SW480 (cell line): ENCODE measurements around the gene DOK3.

Experiments
- DNase-seq: peaks from one replicate; pipeline ENCODE4 v3.0.0-alpha.2; 2016; ENCODE audit warnings: low spot score

DOK3 gene

DNA sequence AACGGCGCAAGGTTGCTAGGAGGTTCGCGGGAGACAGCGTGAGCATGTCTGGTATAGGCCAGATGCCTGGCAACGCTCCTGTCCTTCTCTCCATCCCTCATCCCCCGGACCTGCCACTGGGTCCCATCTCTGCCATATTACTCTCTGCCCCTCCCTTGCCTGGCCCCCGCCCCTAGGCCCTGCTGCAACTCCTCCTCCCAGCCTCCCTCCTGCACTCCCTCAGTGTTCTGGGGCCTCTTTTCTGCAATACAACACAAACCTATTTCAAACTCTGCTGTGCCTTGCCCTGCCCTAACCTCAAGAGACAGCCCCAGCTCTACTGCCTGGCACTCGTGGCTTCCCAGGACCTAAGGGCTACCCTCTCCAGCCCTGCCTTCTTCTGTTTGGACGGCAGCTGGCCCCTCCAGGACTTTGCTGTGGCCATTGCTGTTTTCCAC is 27.2 kb downstream of the DOK3 start:
- no peak for DNase-seq

DNA sequence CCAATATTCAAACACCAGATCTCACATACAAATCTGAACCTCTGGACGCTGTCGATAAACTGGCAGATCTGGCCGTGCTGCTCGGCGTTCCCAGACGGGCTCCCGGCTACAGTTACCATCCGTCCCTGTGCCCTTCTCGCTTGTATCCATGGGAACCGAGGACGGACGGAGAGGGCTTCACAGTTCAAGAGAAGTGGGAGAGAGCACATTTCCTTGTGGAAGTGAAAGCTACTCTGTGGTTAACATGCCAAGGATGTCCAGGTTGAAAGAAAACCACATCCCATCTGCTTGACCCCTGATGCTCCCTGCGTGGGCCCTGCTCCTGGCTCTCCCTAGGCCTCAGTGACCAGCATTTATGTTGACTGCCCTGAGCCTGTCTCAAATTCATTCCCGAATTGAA is 29.9 kb downstream of the DOK3 start:
- peak; percentile 80 for DNase-seq

DNA sequence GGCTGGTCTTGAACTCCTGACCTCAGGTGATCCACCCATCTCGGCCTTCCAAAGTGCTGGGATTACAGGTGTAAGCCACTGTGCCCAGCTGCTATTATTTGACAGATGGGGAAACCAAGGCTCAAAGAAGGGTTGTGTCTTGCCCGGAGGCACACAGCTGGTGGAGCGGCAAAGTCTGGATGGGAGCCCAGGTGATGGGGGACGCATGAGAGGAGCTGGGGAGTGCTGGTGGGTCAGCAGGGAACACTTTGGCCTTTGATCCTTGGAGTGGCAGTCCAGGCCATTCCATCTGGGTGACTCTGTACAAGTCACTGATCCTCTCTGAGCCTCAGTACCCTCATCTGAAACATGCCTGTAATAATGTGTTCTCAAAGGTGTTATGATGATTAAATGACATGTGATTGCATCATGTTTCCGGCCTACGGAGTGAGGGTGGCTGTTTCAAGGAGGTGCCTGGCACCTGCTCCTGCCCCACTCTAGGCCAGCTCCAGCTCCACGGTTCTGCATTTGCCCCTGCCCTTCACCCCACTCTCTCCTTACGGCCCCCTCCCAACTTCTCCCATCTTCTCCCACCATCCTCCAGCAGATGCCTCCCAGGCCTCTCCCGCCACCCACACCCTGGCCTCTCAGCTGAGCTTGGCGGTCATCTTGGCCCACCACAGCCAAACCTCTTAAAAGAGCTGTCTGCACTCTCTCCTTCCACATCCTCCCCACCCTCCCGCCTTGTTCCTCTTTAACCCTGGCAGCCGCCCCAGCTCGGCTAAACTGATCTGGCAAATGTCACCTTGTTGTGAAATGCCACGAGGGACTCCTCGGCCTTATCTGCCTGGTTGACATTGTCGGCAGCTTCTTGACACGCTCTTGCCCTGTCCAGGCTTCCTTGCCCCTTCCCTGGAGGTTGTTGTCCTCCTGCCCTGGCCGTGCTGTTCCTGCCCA is 30.6 kb downstream of the DOK3 start:
- DNase-seq: peak; percentile 91

DNA sequence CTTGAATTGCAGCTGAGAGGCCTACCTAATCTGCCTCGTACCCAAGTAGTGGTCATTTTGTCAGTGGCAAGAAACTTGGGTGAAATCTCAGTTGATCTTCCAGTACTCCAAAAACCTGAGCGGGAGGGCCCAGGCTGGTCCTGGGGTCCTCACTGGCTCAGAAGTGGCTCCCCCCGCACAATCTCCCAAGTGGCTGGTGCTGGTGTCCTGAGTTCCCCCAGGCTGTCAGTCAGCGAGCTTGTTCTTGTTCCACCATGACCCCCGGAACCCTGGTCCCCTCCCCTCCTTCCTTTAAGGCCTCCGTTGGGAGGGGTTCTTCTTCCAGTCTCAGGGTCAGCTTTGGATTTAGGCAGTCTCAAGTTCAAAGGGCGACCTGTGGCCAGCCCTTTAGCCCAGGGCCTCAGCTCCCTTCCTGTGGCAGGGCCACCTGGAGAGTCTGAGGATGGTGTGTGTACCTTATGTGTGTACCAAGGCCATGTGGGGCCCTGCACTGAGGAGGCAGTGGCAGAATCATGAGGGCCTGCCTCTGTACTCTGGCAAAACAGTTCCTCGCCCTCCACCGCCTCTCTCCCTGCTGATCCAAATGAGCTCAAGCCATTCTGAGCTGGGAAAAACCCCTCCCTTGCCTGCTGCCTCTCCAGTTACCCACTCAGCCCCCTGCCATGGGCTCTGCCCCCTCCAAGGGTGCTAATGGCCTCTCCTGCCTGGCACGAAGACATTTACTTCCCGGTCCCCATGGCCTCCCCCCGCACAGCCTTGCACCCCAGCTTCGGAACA is 31.7 kb downstream of the DOK3 start:
- no peak for DNase-seq

DNA sequence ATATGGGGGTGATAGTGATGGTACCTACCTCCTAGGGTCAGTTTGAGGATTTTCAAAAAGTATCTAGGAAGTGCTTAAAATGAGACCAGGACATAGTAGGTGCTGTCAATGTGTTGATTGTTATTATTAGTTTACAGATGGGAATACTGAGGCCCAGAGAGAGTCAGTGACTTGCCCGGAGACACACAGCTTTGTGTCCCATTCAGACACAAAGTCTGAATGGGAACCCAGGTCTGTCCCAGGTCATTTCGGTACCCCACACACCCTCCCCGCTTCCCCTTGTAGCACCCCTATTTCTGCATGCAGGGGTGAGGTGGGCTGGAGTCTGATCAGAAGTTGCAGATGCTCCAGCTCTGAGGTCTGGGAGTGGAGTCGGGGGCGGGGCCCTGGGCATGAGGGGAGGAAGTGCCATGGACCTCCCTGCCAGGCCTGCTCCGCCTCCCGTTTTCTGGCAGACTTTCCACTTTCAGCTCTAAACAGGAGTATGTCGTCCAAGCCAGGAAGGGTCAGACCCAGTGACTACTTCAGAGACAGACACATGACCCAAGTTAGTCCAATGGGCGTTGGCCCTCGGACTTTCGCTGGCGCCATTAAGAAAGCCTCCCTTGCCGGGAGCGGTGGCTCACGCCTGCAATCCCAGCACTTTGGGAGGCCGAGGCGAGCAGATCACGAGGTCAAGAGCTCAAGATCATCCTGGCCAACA is 32.9 kb downstream of the DOK3 start:
- no peak for DNase-seq

DNA sequence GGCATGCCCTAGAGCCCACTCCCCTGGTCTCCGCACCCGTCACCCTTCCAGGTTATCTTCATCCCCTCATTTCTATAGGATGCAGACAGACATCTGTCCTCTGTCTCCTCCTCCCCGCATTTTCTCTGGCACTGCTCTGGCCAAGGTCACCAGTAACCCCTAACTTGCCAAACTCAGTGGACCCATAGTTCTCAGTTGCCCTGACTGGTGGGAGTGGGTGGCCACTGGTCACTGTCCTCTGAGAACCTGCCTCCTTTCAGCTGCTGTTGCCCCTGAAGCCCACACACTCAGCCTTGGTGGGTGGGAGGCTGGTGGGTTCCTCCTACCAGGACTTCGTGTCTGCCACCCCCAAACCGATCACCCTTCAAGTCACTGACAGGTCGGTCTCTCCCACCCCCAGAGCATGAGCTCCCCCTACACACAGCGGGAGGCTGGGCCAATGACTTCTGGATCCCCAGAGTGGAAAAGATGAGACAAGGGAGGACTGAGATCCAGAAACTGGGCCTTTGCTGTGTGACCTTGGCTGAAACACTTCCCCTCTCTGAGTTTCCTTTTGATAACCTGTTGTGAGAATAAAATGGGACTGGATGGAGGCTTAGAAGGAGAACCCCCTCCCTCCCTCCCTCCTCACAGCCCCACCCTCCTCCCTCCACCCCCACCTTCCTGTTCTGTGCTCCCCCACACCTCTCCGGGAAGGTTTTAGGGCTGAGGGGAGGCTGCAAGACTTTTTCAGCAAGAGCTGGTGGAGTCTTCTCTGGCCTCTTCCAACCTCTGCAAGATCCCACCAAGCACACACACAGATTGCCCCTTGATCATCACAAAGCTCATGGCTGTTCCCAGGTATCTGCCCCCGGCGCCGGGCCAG is 33.8 kb downstream of the DOK3 start:
- no peak for DNase-seq

DNA sequence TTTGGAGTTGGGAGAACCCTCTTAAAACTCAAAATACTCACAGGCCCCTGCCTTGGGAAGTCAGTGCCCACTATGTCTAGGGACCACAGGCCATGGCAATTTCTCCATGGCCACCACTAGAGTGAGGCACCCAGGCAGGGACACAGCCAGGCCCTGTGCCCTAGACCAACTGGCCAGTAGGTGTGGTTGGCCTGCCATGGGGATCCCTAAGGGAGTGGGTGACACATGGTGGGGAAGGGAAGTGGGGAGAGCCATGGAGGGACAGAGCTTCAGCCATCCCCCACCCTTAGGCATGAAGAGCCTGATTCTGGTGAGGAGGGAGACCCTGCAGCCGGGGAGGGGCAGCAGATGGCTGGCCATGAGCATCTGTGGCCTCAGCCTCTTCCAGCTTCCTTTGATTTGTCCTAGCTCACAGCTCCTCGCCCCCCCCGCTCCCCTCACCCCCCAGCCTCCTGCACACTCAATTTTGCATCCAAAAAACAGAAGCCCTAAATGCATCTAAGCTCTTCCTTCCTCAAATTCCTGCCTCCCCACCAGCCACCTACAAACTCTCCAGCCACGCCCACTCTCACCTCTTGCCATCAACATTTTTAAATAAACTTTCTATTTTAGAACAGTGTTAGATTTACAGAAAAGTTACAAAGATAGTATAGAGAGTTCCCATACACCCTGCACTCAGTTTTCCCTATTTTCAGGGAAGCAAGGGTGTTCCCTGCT is 34.6 kb downstream of the DOK3 start:
- no peak for DNase-seq

DNA sequence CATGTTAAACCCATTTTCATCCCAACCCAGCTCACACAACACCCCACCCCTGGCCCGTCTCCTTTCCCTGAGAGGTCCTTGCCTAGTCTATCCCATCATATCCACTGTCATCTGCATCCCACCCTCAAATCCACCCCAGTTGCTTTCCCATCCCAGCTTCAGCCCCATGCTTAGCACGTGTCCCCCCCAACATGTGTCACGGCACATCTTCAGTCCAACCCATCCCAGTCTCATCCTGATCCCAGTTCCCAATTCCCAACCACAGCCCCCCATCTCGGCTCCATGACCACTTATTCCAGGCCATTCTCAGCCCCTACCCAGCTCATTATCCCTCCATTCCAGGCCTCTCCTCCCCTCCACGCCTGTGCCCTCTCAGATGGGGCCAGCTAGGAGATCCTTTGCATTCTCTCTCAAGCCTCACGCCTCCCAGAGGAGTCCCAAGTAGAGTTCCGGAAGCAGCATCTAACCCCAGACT is 35.6 kb downstream of the DOK3 start:
- no peak for DNase-seq

DNA sequence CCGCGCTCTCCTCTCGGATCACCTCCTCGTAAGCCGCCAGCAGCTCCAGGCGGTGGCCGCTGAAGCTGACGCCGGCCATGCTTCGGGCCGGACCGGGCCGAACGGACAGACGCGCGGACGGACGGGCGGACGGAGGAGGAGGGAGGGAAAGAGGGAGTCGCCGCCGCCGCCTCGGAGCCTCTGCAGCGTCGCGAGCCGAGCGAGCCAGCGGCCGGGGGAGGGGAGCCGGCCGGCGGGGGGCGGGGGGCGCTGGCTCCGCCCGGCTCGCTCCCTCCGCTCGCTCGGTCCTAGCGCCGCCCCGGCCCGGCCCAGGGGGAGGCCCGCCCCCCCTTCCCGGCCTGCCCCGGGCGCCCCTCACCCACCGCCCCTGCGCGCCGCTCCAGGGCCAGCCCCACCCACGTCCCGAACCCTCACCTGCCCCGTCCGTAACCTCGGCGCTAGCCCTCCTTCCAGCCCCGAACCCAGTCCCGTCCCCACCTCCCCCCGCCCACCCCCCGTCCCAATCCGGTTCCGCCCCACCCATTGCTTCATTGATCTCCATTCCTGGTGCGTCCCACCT is 36.1 kb downstream of the DOK3 start, which contains the start of gene DBN1:
Gene DBN1, minus strand, starts transcription at position 192 of the 559 bp plus-strand sequence. Its CDS starts 113 bp downstream, at position 79.
- peak; percentile 63 for DNase-seq

DNA sequence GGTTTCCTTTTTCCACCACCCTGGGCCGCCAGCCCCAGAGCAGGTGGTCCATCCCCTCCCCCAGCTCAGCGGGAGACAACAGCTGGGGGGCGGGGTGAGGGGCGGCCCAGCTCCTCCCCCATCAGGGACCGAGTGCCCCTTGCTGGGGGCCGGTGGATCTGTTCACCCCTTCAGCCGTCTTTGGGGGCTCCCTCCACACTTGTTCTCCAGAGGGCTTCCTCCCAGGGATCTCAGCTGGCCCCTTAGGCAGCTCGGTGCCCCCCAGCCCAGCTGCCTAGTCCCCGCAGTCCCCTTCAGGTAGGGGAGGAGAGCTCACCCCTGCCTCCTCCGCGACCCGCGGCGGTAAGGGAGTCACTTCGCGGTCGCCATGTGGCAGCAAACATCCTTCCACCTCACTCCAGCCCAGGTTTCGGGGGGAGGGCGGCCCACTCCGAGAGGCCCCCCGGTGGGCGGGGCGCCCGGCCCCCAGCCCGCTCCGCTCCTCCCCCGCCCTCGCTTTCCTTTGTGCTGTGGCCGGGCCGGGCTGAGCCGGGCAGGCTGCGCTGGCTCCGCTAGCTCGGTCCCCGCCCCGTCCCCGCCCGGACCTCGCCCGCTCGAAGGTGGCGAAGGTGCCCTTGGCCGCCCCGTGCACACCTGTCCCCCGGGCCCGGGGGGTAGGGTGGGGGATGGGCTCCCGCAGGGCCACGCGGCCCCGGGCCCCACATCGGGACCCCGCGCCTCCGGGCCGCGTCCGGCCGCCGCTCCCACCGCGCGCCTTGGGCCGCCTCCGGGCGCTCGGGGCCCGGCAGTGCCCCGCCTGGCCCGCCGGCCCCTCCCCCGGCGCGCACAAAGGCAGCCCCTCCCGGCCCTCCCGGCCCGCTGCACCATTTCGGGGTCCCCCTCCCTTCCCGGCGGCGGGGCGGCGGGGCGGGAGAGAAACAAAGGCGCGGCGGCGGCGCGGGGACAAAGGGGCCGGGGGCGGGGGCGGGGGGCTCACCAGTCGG is 36.9 kb downstream of the DOK3 start:
- DNase-seq: no peak

DNA sequence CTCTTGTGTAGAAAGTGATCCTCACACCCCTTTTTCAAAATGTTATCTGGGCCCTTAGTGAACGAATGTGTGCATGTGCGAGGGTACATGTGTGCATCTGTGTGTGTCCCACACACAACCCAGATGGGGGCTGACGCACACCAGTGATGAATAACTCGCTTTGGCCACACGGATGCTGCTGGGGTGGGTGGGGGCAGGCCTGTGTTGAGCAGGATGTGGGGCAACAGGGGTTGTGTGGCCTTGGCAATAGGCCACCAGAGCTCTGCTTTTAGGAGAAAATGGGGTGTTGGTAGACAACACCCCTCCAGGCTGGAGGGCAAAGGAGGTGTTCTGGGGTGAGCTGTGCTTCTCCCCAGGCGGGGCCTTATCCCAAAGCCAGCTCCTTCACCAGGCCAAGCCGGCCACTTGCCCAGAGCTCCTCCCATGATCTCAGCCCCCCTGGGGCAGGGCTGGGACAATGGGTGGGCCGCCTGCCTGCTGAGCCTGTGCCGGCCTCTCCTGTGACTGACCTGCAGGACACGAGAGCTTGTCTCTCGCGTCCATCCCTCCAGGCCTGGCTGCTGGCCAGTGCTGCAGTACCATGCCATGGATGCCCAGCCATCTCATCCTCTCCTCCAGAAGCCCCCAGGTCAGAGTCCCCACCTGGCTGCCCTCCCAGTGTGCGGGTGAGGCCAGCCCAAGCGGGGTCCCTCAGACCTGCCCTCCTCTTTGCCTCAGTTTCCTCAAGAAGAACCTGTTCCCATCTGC is 37.8 kb downstream of the DOK3 start:
- no peak for DNase-seq

DNA sequence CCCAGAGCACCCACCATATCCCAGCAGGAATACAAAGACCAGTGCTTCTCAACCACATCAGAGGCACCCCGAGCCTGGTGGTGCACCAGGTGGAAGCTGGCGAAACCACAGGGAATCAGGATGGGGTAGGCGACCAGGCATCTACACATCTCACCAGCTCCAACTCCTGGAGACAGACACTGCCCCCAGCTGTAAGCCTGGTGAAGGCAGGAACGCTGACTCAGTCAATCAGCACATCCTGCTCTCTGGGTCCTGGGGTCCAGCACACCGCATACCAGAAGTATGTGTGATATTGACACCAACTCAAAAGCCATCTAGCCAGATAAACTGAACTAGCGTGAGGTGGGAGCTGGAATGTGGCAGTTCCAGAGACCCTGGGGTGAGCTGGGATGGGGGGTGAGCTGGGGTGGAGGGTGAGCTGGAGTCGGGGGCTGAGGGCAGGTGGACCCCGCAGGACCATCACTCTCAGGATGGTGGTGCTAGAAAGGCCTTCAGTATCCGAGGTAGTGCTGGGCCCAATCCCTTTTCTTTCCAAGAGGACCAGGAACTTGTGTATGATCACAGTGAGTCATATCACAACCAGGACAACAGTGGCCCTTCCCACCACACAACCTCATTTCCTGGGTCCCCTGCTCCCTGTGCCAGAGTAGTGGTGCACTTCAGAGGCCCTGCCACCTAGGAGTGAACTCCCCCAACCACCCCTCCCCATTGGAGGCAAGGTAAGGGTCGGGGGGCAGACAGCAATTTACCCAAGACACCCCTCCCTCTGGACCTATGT is 38.7 kb downstream of the DOK3 start:
- peak; percentile 98 for DNase-seq

DNA sequence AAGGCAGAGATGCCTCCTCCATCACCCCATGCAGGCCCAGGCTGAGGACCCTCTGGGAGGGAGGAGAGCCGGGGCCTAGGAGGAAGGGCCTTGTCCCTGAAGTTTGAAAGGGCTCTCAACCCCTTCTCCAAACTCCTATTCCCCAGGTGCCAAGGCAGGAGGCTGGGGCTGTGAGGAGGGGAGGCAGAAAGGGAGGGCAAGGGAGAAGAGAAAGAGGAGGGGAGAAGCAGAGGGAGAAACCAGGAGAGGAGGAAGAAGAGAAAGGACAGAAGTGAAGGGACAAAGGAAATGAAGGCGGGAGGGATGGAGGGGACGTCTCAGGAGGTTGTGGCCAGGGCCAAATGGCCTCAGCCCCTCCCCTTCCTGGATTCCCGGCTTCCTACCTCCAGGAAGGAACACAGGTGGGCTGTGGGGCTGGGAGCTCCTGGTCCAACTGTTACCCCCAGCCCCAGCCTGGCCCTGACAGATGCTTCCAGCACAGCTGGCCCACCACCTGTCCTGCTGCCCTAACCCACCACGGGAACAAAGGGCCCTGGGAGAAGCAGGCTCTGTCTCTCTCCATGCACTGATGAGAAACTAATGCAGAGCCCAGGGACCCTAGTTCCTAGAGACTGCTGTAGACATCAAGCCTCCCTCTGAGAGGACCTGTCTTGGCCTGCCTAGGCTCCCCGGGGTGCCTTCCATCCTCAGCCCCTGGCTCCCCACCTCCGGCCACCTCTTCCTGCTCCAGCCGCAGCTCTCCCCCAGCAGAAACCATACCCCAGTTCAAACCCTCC is 39.7 kb downstream of the DOK3 start:
- no peak for DNase-seq

DNA sequence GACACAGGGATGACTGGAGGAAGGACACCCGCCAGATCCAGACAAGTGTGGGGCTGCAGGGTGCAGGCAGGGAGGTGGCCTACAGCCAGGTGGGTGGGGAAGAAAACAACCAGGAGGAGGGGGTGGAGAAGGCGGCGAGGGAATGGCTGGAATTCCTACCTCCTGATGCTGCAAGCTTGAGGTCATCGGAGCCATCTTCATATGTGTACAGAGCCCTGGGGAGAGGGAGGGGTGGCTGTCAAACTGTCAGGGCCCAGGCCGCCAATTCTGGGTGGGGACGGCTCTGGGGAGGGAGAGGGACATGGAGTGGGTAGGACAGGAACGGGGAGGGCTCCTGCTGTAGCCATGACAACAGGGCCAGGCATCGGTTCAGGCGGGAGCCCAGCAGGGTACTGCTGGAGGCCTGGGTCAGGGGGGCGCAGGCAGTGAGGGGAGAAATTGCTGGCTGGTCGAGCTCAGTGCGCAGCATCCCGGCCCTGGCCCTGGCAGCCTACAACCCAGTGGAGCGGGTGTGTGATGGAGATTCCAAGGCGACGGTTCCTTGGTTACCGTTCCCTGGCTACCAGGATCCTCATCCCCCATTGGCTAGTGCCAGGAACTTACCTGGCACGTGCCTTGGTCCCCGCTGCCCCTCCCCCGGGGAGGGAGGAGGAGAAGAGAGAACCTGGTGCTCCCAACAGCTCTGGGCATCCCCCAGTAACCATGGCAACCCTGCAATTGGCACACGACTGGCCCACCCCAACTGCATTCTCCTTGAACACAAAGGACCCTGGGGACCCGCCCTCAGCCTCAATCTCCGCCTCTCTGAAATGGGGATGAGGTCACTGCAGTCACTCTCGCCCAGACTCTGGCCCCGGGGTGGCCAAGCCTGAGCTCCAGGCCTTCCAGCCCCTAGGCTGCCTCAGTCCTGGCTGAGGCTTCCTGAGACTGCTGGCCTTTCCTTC is 40.7 kb downstream of the DOK3 start:
- DNase-seq: no peak

DNA sequence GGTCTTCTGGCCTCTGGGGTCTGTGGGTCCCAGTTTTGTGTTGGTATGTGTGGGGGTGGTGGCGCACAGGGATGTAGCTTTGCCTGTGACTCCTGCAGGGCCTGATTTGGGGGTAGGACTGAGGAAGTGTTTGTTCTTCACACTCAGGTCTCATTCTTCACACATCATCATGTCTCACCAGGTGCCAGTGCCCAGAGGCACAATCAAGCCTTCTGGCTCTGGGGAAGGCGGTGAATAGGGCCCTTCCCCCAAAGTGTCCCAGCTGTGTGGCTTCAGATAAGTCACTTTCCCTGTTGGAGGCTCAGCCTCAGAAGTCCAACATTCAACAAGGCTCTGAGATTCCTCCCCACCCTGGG is 41.3 kb downstream of the DOK3 start:
- DNase-seq: no peak

DNA sequence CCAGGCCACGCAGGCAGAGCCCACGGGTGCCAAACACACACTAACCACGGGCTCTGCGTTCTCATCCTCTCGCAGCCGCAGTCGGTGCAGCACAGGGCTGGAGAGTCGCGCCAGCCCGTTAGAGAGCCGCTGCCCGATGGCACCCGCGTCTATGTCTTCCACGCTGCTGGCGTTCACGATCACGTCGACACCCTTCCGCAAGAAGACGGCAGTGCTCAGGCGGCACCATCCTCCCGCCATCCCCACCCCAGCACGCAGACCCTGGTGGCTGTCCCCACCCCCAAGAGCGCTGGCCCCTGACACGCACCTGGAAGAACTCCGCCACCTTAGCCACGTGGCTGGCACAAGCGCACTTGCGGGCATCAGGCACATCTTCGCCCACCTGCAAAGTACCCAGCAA is 42.2 kb downstream of the DOK3 start:
- DNase-seq: no peak
